Ishikawa (cell line): ENCODE results near the gene PKNOX2.

ENCODE experiments used
- CEBPB ChIP-seq: IDR thresholded peaks from 2 replicates; pipeline ENCODE4 v1.6.1; 2012
- CREB1 ChIP-seq: IDR thresholded peaks from 2 replicates; pipeline ENCODE4 v1.6.1; 2012; ENCODE audit warnings: low read depth
- EGR1 ChIP-seq: IDR thresholded peaks from 2 replicates; pipeline ENCODE4 v1.6.1; 2012
- EP300 ChIP-seq: IDR thresholded peaks from 2 replicates; pipeline ENCODE4 v1.6.1; 2012; ENCODE audit warnings: borderline replicate concordance
- FOXM1 ChIP-seq: IDR thresholded peaks from 2 replicates; pipeline ENCODE4 v1.6.1; 2012; ENCODE audit warnings: low read depth, borderline replicate concordance
- NFIC ChIP-seq: IDR thresholded peaks from 2 replicates; pipeline ENCODE4 v1.6.1; 2012
- RAD21 ChIP-seq: IDR thresholded peaks from 2 replicates; pipeline ENCODE4 v1.6.1; 2012; ENCODE audit warnings: low read depth
- TAF1 ChIP-seq: IDR thresholded peaks from 2 replicates; pipeline ENCODE4 v1.6.1; 2012; ENCODE audit warnings: low read depth, mild to moderate bottlenecking
- TCF12 ChIP-seq: IDR thresholded peaks from 2 replicates; pipeline ENCODE4 v1.6.1; 2012; ENCODE audit warnings: low read depth
- TEAD4 ChIP-seq: IDR thresholded peaks from 2 replicates; pipeline ENCODE4 v1.6.1; 2012
- YY1 ChIP-seq: IDR thresholded peaks from 2 replicates; pipeline ENCODE4 v1.6.1; 2012; ENCODE audit warnings: low read depth
- ZBTB7A ChIP-seq: IDR thresholded peaks from 2 replicates; pipeline ENCODE4 v1.6.1; 2012; ENCODE audit warnings: low read depth
- TF ChIP-seq, protein P1 (sequence below): IDR thresholded peaks from 2 replicates; pipeline ENCODE4 v1.6.1; 2012; ENCODE audit warnings: low read depth, mild to moderate bottlenecking
- TF ChIP-seq, protein P2 (sequence below): IDR thresholded peaks from 2 replicates; pipeline ENCODE4 v1.6.1; 2012
- TF ChIP-seq, protein P3 (sequence below): IDR thresholded peaks from 2 replicates; pipeline ENCODE4 v1.6.1; 2012

Gene PKNOX2

DNA sequence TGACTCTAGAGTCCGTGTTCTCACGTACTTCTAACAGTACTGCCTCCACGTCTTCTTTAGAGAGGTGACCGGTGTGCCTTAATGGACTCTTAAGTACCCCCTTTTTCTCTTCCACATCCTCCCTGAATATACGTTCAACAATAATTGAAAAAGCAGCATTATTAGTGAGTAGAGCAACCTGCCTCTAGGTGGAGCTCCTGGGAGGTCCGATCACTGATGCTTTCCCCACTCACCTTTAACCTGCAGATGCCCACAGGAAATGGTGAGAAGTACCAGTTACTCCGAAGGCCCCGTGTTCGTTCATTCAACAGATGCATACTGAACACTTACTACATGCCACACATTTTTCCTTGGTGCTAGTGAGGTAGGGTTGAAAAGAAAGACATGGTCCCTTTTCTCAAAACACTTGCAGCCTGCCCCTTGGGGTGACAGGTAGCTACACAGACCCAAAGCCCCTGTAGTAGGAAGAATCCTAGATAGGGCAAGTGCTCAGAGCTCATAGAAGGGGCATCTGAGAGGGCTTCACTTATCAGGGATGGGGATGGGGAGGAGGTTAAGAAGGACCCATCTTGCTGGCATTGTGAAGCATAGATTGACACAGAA is 258.8 kb downstream of the PKNOX2 start:
- no peak for TF ChIP-seq TEAD4
- peak; percentile 29; the same call in 1 of the 2 replicates for TF ChIP-seq RAD21

DNA sequence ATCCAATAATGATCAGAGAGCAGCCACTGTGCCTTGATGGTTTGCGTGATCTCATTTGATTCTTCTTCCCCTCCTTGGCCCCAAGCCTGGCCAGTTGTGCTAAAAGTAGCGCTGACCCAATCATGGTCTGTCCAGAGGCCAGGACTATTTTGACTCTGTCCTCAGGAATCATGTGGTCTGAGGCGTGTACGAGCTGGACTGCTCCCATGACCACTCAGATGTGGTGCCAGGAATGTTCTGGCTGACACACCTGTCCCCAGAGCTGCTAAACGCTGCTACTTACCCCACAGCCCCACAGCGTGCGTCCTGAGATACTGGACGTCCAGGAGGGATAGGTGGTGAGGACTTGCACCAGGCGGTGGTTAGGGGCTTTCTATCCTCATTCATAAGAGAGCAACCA is 261.1 kb downstream of the PKNOX2 start:
- TF ChIP-seq, protein P1, sequence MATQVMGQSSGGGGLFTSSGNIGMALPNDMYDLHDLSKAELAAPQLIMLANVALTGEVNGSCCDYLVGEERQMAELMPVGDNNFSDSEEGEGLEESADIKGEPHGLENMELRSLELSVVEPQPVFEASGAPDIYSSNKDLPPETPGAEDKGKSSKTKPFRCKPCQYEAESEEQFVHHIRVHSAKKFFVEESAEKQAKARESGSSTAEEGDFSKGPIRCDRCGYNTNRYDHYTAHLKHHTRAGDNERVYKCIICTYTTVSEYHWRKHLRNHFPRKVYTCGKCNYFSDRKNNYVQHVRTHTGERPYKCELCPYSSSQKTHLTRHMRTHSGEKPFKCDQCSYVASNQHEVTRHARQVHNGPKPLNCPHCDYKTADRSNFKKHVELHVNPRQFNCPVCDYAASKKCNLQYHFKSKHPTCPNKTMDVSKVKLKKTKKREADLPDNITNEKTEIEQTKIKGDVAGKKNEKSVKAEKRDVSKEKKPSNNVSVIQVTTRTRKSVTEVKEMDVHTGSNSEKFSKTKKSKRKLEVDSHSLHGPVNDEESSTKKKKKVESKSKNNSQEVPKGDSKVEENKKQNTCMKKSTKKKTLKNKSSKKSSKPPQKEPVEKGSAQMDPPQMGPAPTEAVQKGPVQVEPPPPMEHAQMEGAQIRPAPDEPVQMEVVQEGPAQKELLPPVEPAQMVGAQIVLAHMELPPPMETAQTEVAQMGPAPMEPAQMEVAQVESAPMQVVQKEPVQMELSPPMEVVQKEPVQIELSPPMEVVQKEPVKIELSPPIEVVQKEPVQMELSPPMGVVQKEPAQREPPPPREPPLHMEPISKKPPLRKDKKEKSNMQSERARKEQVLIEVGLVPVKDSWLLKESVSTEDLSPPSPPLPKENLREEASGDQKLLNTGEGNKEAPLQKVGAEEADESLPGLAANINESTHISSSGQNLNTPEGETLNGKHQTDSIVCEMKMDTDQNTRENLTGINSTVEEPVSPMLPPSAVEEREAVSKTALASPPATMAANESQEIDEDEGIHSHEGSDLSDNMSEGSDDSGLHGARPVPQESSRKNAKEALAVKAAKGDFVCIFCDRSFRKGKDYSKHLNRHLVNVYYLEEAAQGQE, result no peak
- TF ChIP-seq TEAD4, result no peak
- TF ChIP-seq, protein P2, sequence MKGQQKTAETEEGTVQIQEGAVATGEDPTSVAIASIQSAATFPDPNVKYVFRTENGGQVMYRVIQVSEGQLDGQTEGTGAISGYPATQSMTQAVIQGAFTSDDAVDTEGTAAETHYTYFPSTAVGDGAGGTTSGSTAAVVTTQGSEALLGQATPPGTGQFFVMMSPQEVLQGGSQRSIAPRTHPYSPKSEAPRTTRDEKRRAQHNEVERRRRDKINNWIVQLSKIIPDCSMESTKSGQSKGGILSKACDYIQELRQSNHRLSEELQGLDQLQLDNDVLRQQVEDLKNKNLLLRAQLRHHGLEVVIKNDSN, result no peak
- TF ChIP-seq ZBTB7A, result no peak
- no peak for TF ChIP-seq CEBPB
- TF ChIP-seq FOXM1, result no peak
- TF ChIP-seq EGR1, result no peak
- TF ChIP-seq, protein P3, sequence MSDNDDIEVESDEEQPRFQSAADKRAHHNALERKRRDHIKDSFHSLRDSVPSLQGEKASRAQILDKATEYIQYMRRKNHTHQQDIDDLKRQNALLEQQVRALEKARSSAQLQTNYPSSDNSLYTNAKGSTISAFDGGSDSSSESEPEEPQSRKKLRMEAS, result no peak
- TF ChIP-seq NFIC, result no peak
- no peak for TF ChIP-seq RAD21
- TF ChIP-seq TAF1, result no peak
- TF ChIP-seq YY1, result no peak

DNA sequence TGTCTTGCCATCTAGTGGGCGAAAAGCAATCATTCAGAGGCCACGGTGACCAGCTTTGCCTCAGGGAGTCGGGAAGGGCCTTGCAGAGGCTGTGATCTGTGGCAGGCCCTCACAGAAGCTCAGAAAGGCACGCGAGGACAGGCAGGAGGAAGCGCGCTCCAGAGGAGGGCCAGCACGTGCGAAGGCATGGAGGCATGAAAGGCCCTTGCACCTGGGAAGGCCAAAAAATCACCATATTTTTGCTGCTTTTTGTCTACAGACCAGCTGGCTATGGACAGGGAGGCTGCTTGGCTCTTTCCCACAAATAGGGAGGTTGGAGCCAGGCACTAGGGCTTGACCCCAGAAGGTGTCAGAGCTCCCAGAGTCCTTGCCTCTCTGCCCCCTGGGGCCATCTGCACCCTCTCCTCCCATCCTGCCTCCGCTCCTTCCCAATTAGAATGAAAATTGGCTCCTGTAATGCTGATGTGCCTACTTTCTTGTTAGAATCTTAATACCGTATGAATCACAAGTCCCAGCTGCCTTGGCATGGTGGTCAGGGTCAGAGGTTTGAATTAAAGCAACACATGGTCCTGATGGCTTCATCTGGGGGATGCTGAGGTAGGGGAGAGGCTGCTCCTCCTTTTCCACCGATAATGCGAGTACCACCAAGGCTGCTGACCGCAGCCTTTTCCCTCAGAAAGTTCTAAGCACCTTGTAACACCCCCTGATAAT is 262.4 kb downstream of the PKNOX2 start:
- TF ChIP-seq RAD21, result no peak
- TF ChIP-seq ZBTB7A, result no peak
- no peak for TF ChIP-seq TCF12

DNA sequence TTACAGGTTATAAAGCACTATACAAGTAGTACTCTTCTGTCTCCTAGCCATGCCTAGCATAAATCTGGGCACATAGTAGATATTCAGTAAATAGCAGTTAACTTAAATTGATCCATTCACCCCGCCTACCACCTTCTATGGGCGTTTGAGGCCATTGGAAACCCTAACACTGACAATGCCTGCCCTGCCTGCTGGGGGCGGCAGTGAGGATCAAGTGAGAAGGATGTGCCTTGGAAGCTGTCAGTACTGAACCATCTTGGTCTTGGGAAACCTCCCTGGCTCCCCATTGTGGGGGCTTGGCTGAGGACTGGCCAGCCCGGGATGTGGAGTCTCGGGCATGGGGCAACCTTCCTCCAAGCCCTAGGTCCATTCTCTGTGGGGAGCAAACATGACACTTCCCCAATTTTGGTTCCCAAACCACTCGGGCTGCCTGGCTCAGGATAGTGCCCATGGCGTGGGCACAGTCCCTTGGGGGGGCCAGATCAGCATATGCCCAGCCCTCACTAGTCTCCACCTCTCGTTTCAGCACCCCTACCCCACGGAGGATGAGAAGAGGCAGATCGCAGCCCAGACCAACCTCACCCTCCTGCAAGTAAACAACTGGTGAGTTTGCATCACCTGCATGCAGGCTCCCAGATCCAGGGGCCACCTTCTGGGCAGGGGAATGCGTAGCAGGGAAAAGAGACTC is 264.1 kb downstream of the PKNOX2 start:
- TF ChIP-seq CEBPB (no peak), YY1 (no peak), TCF12 (no peak), ZBTB7A (no peak), NFIC (no peak), FOXM1 (no peak), TEAD4 (no peak), EP300 (no peak), RAD21 (no peak), CREB1 (no peak)
- TF ChIP-seq, protein P1, result no peak

DNA sequence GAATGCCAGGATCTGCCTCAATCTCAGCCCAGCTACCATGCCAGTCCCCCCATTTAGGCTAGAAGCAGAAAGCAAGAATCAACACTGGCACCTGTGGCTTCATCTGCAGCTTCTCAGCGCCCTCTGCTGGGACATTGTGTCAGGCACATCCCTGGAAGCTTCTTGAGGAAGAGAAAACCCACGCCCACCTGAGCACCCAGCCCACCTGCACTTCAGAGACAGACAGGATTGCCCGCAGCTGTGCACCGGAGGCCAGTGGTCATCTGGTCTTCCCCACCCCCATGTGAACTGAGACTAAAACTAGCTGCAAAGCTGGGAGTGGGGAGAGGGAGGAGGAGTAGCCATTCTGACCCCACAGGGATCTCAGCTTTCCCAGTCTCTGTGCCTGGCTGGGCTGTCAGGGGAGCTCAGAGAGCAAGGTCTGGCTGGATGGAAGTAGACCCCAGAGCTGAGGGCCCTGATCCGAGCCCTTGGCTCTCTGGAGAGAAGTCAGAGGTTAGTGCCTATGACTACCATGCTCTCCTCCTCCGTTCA is 264.7 kb downstream of the PKNOX2 start:
- TF ChIP-seq, protein P1, result no peak
- TF ChIP-seq EGR1 (no peak), TEAD4 (no peak), RAD21 (peak; percentile 53), FOXM1 (no peak), YY1 (no peak), TCF12 (no peak)
- TF ChIP-seq, protein P2, result no peak
